GM21529 (cell line): ENCODE data around the gene SLC8A1.

ENCODE experiments used
- ATAC-seq: cut with Tn5 transposase; IDR thresholded peaks from one replicate; pipeline ENCODE4 v1.9.1; 2021; ENCODE audit not compliant: unreplicated experiment

SLC8A1 gene

GRCh38 chr2:40248294-40248693 is 203.6 kb downstream of the SLC8A1 start:
- ATAC-seq: no peak

DNA sequence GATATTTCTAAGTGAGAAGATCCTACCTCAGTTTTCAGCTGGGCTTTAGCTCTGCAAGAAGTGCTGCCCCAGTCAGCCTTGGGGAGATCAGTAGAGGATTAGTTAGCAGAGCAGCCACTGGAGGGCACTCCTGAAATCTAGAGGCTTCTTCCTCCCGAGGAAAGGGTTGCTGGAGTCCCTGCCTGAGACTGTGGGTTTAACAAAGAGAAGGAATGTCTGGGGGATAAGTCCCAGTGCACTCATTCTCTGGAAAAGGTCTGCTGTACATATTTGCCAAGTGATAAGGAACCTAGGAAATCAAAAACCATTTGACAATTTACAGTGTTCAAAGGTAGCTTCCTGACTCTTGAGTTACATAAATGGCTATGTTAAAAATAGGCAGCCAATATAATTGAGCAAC is 207.2 kb downstream of the SLC8A1 start:
- ATAC-seq: peak; percentile 90

DNA sequence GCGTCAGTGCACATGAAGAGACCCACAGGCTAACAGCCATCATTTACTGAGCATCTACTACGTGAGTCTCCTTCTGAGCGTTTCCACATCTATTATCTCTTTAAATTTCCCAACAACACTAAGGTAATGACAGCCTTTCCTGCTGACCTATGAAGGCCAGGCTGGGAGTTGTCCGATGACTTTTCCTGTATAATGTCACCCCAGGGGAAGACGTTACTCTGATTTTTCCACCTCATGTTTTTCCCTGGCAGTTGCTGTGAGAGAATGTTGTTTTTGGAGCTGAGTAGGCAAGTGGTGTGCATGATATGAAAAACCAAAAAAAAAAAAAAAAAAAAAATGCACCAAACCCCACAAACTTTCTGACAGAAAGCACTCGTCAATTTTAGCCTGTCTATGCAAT is 207.6 kb downstream of the SLC8A1 start:
- no peak for ATAC-seq

- no peak for ATAC-seq
These were observed 208.2 kb downstream of the SLC8A1 start for GRCh38 chr2:40243581-40244187.

DNA sequence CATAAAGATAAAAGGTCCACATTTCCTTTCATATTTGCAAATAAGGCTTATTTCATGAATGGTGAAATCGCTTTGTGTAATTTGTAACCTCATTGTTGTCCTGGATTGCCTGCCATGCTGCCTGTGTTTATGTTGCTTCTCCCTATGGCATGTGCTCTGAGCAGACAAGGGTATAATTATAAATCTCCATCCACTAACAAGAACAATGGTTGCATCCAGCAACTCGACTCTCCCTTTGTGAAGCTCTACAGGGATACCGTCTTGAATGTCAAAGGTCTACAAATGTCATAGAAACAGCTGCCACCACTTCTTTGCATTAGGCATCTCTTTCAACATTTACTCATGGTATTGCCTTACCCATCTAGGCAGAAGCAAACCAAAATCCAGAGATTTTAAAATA is 209.6 kb downstream of the SLC8A1 start:
- no peak for ATAC-seq

- ATAC-seq: no peak
These were observed 211.8 kb downstream of the SLC8A1 start for GRCh38 chr2:40240070-40240469.

GRCh38 chr2:40230707-40231432 is 221.0 kb downstream of the SLC8A1 start:
- no peak for ATAC-seq

DNA sequence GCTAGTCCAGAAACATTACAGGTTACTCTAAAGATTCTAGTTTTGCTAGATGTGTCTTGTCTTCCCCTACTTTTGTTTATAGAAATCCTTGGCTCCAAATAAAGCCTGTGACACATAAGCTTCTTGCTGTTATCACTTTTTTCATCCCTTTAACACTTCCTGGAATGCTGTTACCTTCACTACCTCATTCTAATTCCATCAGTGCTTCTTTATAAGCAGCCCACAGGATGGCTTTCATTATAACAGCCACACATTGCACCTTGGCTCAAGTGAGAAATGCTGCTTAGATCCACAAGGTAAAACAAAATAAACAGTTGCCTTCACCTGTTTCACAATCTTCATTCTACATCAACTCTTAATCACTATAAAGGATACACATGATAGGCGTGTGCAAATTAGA is 221.7 kb downstream of the SLC8A1 start:
- ATAC-seq: no peak

DNA sequence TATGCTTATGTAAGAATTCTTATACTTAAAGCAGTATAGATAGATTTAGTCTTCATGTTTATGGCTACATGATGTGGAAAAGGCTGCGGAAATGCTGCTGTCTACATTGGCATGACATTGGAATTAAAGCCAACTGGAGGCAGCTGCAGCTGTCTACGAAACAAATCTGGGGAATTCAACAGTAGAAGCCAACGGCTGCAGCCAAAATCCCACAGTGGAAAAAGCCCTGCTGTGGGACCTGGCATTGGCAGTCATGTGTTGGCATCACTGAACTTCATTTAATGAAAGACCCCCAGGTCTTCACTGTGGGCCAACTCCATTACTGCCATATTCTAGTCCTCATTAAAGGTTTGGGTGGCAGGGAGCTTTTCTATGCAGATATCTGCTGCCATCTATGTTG is 223.6 kb downstream of the SLC8A1 start:
- ATAC-seq: no peak

DNA sequence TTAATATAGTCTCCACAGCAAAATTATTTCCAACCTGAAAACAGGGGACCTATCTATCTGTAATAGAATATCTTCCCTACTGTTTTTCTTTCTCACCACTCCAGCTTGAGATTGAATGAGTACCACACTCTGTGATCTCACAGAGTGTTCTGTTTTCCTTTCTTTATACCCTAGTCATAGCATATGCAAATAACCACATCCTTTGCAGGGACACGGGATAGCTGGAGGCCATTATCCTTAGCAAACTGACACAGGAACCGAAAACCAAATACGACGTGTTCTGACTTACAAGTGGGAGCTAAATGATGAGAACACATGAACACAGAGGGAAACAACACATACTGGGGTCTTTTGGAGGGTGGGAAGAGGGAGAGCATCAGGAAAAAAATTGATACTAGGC is 224.7 kb downstream of the SLC8A1 start:
- no peak for ATAC-seq

DNA sequence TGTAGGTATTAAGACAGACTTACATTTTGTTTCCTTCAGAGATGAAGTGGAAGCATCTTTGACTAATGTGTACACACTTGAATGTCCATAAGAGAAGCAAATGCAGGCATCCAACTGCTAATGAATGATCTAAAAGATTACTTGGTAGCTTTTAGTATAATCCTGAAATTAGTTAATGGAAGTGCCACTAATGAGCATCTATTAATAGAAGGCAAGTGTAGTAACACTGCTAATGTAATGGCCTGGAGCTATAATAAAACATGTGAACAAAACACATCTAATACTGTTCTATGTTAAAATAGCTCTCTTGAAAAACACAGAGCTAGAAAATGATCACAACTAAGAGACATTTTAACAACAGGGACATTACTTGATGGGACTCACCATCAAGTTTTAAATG is 225.3 kb downstream of the SLC8A1 start:
- no peak for ATAC-seq

DNA sequence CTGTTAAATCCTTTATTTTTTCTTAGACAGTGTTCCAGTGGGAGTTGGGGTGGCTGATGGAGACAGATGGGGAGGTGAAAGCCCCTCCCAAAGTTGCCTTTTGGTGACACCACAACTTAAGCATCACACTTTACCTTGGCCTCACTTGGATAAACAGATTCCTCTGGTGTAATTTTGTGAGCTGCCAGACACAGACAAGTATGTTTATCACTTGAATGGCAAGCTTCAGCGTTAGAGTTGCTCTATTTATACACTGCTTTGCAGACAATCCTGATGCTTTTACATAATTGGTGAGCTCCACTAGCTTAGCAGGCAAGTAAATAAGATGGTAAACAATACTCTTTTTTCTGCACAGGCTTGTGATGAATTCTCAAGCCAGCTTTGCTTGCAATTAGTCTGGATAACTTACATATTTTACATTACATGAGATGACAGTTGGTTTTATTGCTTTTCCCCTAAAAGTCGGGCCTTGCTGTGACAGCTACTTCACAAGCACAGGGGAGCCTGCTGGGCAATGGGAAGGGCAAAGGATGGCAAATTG is 226.2 kb downstream of the SLC8A1 start:
- ATAC-seq: no peak

- no peak for ATAC-seq
These were observed 227.6 kb downstream of the SLC8A1 start for GRCh38 chr2:40224318-40224717.

- no peak for ATAC-seq
These were observed 231.5 kb downstream of the SLC8A1 start for GRCh38 chr2:40220177-40220925.

DNA sequence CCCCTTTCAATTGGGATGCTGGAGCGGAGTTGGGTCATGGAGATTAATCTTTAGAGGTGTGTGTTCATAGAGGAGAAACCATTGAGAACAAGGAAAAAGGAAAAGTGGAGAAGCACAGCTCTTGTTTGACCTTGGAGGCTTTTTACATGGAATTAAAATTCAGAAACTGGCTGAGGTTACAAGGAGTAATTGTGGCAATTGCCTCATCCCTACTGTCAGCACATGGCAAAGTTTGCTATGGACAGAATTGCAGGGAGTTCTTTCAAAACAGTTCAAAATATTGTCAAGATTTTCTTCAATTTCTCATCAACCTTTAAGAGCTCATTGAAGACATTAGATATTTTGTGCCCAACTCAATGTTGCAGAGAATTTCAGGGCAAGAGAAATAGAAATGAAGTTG is 232.7 kb downstream of the SLC8A1 start:
- ATAC-seq: no peak

GRCh38 chr2:40218679-40219078 is 233.2 kb downstream of the SLC8A1 start:
- ATAC-seq: no peak

- ATAC-seq: no peak
These were observed 238.3 kb downstream of the SLC8A1 start for GRCh38 chr2:40213619-40214018.

- ATAC-seq: no peak
These were observed 238.8 kb downstream of the SLC8A1 start for GRCh38 chr2:40213071-40213470.

- ATAC-seq: no peak
These were observed 240.9 kb downstream of the SLC8A1 start for GRCh38 chr2:40210968-40211353.

DNA sequence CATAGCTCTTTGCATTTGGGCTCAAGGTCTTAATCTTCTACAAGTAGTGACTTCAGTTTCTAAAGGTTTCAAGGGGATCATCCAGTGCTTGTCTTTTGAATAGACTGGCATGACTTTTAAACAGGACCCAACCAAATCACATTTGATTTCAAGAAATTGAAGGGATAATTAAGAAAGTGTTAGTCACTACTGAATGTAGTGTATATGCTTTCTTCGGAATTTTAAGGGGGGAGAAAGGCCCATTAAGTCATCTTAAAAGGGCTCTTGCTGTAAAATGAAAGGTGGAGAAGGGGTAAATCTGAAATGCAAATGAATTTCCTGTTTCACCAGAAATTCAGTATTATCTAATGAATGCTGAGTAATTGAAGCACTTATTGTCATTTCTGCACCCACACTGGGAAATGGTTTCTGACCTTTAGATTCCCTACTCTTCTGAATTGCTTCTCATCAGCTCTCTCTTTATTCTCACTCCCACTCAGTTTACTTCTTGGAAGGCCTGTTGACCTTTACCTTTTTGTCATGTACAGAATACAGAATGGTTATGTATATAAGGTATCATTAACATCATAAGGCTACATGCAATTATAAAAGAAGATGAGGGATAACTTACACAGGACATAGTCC is 241.4 kb downstream of the SLC8A1 start:
- no peak for ATAC-seq

- no peak for ATAC-seq
These were observed 242.1 kb downstream of the SLC8A1 start for GRCh38 chr2:40209761-40210160.

DNA sequence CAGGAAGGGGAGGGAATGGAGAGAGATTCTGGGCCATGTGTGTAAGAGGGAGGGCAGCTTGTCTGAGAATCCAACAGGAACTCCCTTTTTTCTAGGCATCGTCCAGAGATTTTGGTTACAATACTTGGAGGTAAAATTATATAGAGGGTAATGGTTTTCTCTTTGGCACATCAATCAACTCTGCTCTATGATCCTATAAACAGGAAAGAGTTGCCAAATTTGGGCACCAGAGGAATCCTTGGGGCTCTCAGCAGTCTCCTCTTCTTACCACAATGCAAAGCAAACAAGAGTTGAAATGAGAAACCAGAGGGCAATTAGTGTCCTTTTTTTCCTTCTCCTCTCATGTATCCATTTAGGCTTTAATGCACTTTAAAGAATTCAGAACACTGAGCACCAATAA is 243.4 kb downstream of the SLC8A1 start:
- no peak for ATAC-seq
